Activated naive CD4-positive, alpha-beta T cell treated with anti-CD3 and anti-CD28 coated beads, Interleukin-2, amount 50 U/mL, for 72 hours (primary cell): ENCODE data around the gene ERC1. TPM values are rescaled to one million over a fixed set of nuclear protein-coding genes. Genes with fewer than 3 reads are reported as not detected.
A peak's percentile ranks its signal among the peaks of the same experiment; 100 is the strongest.

Experiments
- ATAC-seq, 2 donors: fragments of 150-1000 bp; cut with Tn5 transposase; 2 replicates each; pipeline ENCODE4 v1.10.0; 2021; ENCODE audit warnings: mild to moderate bottlenecking in 2 of 2, moderate library complexity in 2 of 2
- DNase-seq, 2 donors: peaks; one replicate each; pipeline ENCODE4 v3.0.0; 2021 to 2022; ENCODE audit warnings: low spot score in 2 of 2
- H3K27ac Mint-ChIP-seq, 2 donors: one replicate each; pipeline ENCODE4 v1.8.0; 2022; ENCODE audit warnings: mild to moderate bottlenecking in 2 of 2, mixed read lengths in 2 of 2
- H3K36me3 Mint-ChIP-seq, 2 donors: one replicate each; pipeline ENCODE4 v1.8.0; 2022; ENCODE audit warnings: mixed read lengths in 2 of 2
- H3K9me3 Mint-ChIP-seq, 2 donors: one replicate each; pipeline ENCODE4 v1.8.0; 2022; ENCODE audit warnings: mixed read lengths in 2 of 2
- total RNA-seq, 2 donors: library from RNA; stranded (reverse); gene quantifications; one replicate each; pipeline ENCODE4 v1.2.3, GENCODE V29; 2022

ERC1 gene
- total RNA-seq, 2 donors from 2014 or later, result 22.5 to 40.9 TPM

GRCh38 chr12:1391722-1392121 lies 400.7 kb downstream of the ERC1 start:
- Mint-ChIP-seq H3K9me3 (peaks cover 6 to 12% of the 10 kb centered on the region in 2 donors), H3K36me3 (peaks cover 28 to 38% of the 10 kb centered on the region in 2 donors), H3K27ac (no peak overlapping the region)
- DNase-seq (no peak), ATAC-seq (no peak)

- no peak for ATAC-seq
- Mint-ChIP-seq H3K9me3 (peaks cover 6 to 12% of the 10 kb centered on the region in 2 donors), H3K36me3 (peaks cover 15 to 21% of the 10 kb centered on the region in 2 donors), H3K27ac (no peak overlapping the region)
- DNase-seq, result no peak
These were observed 404.5 kb downstream of the ERC1 start for GRCh38 chr12:1395421-1395955.

GRCh38 chr12:1398673-1399072 lies 407.6 kb downstream of the ERC1 start:
- DNase-seq, result no peak
- Mint-ChIP-seq H3K27ac (no peak overlapping the region), H3K9me3 (no peaks in the 10 kb centered on the region), H3K36me3 (peaks cover 0 to 5% of the 10 kb centered on the region in 2 donors)
- ATAC-seq, result no peak

- H3K27ac Mint-ChIP-seq, result no peak overlapping the region
- ATAC-seq, result no peak
- no peak for DNase-seq
- H3K36me3 Mint-ChIP-seq, result no peaks in the 10 kb centered on the region
- no peaks in the 10 kb centered on the region for H3K9me3 Mint-ChIP-seq
These were observed 410.9 kb downstream of the ERC1 start for GRCh38 chr12:1401891-1402290.

- DNase-seq (no peak), ATAC-seq (no peak)
- Mint-ChIP-seq H3K9me3 (no peaks in the 10 kb centered on the region), H3K27ac (no peak overlapping the region), H3K36me3 (no peaks in the 10 kb centered on the region)
These were observed 412.4 kb downstream of the ERC1 start for GRCh38 chr12:1403417-1403816.

GRCh38 chr12:1405619-1406018 lies 414.6 kb downstream of the ERC1 start:
- ATAC-seq, result no peak
- no peak overlapping the region for H3K27ac Mint-ChIP-seq

GRCh38 chr12:1410794-1411193 lies 419.8 kb downstream of the ERC1 start:
- Mint-ChIP-seq H3K9me3 (no peaks in the 10 kb centered on the region), H3K36me3 (peaks cover 7 to 9% of the 10 kb centered on the region in 2 donors), H3K27ac (no peak overlapping the region)
- no peak for ATAC-seq
- no peak for DNase-seq

More at GRCh38 chr12:1405619-1406018, 414.6 kb downstream of the ERC1 start:
- DNase-seq, result no peak
- Mint-ChIP-seq H3K9me3 (no peaks in the 10 kb centered on the region), H3K36me3 (no peaks in the 10 kb centered on the region)

GRCh38 chr12:1413930-1414329 lies 422.9 kb downstream of the ERC1 start:
- DNase-seq (no peak), ATAC-seq (no peak)
- Mint-ChIP-seq H3K27ac (no peak overlapping the region), H3K9me3 (no peaks in the 10 kb centered on the region), H3K36me3 (peaks cover 7 to 18% of the 10 kb centered on the region in 2 donors)

- Mint-ChIP-seq H3K36me3 (peaks cover 16 to 24% of the 10 kb centered on the region in 2 donors), H3K27ac (no peak overlapping the region), H3K9me3 (peaks cover 4 to 6% of the 10 kb centered on the region in 2 donors)
- ATAC-seq (no peak), DNase-seq (no peak)
These were observed 427.1 kb downstream of the ERC1 start for GRCh38 chr12:1418144-1418543.

GRCh38 chr12:1419849-1420371 lies 428.9 kb downstream of the ERC1 start:
- ATAC-seq, result no peak
- H3K36me3 Mint-ChIP-seq, result peaks cover 15 to 20% of the 10 kb centered on the region in 2 donors
- peaks cover 4 to 6% of the 10 kb centered on the region in 2 donors for H3K9me3 Mint-ChIP-seq
- no peak for DNase-seq
- H3K27ac Mint-ChIP-seq, result no peak overlapping the region

GRCh38 chr12:1421091-1421846 lies 430.2 kb downstream of the ERC1 start:
- DNase-seq (no peak), ATAC-seq (no peak)
- peaks cover 11 to 15% of the 10 kb centered on the region in 2 donors for H3K36me3 Mint-ChIP-seq
- peaks cover 4 to 6% of the 10 kb centered on the region in 2 donors for H3K9me3 Mint-ChIP-seq
- no peak overlapping the region for H3K27ac Mint-ChIP-seq

- peaks cover 4 to 6% of the 10 kb centered on the region in 2 donors for H3K9me3 Mint-ChIP-seq
- DNase-seq (no peak), ATAC-seq (peak; percentile 37 to 44)
- peak overlapping the region in 1 of 2 donors; percentile 62 for H3K27ac Mint-ChIP-seq
- H3K36me3 Mint-ChIP-seq, result peaks cover 11 to 15% of the 10 kb centered on the region in 2 donors
These were observed 431.7 kb downstream of the ERC1 start for GRCh38 chr12:1422604-1423315.

GRCh38 chr12:1424674-1425395 lies 433.8 kb downstream of the ERC1 start:
- ATAC-seq, result no peak
- H3K9me3 Mint-ChIP-seq, result peaks cover 4 to 6% of the 10 kb centered on the region in 2 donors
- no peak for DNase-seq
- H3K27ac Mint-ChIP-seq, result peak overlapping the region; percentile 18 to 22
- peaks cover 6 to 15% of the 10 kb centered on the region in 2 donors for H3K36me3 Mint-ChIP-seq

GRCh38 chr12:1425396-1425729 lies 434.3 kb downstream of the ERC1 start:
- ATAC-seq (peak in 1 of 2 donors; percentile 28), DNase-seq (no peak)
- Mint-ChIP-seq H3K27ac (peak overlapping the region in 1 of 2 donors; percentile 18), H3K9me3 (peaks cover 4 to 6% of the 10 kb centered on the region in 2 donors), H3K36me3 (peaks cover 6 to 15% of the 10 kb centered on the region in 2 donors)

- no peaks in the 10 kb centered on the region for H3K9me3 Mint-ChIP-seq
- H3K36me3 Mint-ChIP-seq, result no peaks in the 10 kb centered on the region
- H3K27ac Mint-ChIP-seq, result no peak overlapping the region
- DNase-seq, result no peak
- no peak for ATAC-seq
These were observed 437.6 kb downstream of the ERC1 start for GRCh38 chr12:1428671-1429070.

GRCh38 chr12:1429980-1430379 lies 439.0 kb downstream of the ERC1 start:
- ATAC-seq (no peak), DNase-seq (no peak)
- no peaks in the 10 kb centered on the region for H3K36me3 Mint-ChIP-seq
- no peak overlapping the region for H3K27ac Mint-ChIP-seq
- no peaks in the 10 kb centered on the region for H3K9me3 Mint-ChIP-seq
